HG03066 (cell line): ENCODE data around the gene HIF3A.

Source experiments
- ATAC-seq: cut with Tn5 transposase; IDR thresholded peaks from one replicate; pipeline ENCODE4 v1.9.1; 2021; ENCODE audit warnings: low read depth; ENCODE audit not compliant: unreplicated experiment

Gene HIF3A

GRCh38 chr19:46376241-46377153, 79.7 kb downstream of the HIF3A start:
- no peak for ATAC-seq

DNA sequence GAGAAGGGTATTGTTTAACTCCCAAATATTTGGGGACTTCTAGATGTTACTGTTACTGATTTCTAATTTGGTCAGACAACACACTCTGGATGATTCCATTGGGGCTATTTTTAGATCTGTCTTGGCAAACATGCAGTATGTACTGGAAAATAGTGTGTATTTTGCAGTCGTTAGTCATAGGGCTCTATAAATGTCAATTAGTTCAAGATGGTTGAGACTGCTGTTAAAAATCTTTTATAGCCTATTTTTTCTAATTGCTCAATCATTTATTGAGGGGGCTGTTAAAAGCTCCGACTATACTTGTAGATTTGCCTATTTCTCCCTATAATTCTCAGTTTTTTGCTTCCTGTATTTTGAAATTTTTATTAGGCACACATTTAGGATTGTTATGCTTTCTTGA, 81.4 kb downstream of the HIF3A start:
- no peak for ATAC-seq

DNA sequence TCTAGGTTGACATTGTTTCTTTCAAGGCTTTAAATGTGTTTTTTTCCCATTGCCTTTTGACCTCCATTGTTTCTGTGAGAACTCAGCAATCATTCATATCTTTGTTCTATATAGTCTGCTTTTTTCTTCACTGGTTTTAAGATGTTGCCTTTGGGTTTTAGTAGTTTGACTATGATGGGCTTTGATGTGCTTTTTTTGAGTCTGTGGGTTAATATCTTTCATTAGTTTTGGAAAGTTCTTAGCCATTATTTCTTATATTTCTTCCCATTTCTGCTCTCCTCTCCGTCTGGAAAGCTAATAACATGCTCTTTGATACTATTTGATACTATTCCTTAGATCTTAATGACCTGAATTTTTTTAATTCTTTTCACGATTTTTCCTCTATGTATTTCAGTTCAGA, 83.8 kb downstream of the HIF3A start:
- ATAC-seq = no peak

GRCh38 chr19:46381346-46381745, 84.5 kb downstream of the HIF3A start:
- ATAC-seq = no peak

DNA sequence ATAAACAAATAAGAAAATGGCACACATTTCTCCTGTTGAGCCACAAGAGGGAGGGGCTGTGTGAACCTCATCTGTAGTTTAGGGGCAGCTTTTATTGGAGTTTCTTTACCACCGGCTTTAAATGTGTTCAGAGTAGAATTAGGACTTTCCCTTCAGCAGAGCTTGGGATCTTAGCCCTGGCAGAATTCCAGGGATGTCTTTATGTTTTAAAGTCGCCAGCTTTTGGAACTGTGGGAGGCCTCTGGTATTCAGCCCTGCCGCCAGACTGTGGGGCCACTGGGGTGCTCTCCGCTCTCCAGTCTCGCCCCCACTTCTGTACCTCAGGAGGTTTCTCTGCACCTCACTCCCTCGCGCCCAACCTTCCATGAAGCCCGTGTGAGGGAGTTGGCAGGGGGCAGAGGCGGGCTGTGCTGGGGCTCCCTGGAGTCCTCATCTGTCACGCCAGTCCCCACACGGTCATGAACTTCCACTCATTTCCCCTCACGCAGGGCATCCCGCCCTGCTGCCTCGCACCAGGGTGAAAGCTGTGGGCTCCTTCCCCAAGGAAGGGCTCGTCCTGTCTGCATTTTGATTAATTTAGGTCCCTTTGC, 85.0 kb downstream of the HIF3A start:
- no peak for ATAC-seq

DNA sequence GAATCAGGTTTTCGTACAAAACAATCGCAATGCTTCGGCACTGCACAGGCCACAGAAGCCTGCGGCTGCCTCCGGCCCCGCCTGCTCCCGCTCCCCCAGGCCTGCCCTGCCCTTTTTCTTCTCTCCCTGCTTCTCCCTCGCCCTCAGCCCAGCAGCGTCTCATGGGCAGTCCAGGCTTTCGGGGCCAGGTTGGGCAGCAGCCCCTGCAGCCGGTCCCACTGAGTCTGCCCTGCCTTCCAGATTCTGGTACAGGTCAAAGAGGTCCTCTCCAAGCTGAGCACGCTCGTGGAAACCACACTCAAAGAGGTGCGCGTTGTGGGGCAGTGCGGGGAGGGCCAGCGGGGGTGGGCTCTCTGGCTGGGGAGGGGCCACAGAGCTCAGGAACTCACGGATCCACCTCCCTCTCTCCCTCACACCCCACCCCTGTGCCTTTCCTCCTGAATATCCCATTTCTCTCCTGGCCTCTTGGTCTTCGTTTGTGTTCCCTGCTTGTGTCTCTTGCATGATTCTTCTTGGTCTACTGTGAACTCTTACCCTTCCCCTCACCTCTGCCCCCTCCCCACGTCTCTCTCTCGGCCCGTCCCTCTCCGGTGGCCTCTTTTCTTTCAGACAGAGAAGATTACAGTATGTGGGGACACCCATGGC, 86.5 kb downstream of the HIF3A start:
- no peak for ATAC-seq

DNA sequence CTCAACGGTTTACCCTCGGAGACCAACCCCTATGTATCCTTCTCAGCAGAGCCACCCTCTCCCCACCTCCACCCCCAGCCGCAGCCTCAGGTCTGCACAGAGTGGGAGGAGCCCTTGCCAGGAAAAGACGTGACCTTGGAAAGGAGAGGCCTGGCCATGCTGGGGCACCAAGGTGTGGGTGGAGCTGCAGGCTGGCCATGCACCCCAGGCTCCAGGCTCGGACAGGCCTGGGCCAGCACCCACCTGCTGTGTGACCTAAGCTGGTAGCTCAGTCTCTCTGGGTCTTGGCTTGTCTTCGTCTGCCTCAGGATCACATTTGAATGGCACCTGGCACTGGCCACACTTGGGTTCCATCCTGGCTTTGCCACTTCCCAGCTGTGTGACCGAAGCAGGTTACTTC, 87.0 kb downstream of the HIF3A start:
- no peak for ATAC-seq

DNA sequence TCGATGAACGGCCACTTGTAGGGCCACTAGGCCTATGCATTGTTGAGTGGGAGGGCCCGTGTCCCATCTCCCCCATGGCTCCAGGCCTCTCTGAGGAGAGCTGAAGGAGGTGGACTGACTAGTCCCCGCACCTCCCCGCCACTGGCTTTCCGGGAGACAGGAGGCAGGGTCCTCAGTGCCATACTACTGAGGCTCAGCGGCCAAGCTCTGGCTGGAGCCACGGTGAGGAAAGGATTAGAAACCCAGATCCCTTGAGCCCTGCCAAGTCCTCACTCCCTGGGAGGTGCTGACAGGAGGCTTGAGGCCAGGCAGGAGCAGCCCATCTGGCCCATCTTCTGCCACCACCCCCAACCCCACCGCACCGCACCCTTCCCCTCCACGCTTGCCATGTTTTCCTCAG, 87.6 kb downstream of the HIF3A start:
- no peak for ATAC-seq

GRCh38 chr19:46385636-46386035, 88.8 kb downstream of the HIF3A start:
- no peak for ATAC-seq

DNA sequence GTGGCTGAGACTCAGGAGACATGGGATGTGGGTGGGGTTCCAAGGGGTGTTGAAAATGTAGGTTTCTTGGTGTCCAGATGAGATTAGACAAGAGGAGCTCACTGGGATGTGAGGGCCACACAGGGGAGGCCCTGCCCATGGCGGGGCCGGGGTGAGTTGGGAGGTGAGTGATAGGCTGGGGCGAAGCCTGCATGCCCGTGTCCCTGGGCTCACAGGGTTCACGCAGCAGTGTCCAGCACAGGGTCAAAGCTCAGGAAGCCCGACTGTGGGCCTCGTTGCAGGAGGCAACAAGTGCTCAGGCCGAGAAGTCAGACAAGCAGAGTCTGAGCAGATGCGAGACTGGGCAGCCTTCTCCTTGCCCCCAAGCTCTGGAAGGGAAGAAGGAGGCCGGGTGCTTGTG, 89.3 kb downstream of the HIF3A start:
- ATAC-seq = no peak

- no peak for ATAC-seq
Measured at GRCh38 chr19:46386996-46387712, 90.3 kb downstream of the HIF3A start.

GRCh38 chr19:46387713-46388130, 90.9 kb downstream of the HIF3A start:
- ATAC-seq = no peak

DNA sequence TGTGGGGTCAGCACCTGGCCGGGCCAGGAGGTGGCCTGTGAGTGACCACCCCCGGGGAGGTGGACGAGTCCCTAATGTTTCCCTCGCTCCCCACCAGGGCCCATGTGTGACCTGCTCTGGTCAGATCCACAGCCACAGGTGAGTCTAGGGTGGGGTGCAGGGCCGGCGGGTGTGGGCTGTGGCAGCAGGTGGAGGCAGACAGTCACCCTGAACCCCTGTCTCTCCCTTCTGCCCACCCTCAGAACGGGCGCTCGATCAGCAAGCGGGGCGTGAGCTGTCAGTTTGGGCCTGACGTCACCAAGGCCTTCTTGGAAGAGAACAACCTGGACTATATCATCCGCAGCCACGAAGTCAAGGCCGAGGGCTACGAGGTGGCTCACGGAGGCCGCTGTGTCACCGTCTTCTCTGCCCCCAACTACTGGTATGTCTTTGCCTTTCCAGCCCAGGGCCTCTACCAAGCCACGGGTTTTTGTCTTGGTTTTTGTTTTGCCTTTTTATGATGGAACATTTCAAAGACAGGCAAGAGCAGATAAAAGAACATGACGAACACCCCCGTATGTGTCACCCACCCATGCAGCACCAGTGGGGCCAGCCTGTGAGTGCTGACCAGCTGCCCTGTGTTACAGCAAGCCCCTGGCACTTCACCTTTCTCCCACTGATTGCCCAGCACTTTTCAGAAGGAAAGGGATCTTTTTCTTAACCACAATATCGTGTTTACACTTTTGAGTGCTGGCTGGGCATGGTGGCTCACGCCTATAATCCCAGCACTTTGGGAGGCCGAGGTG, 91.7 kb downstream of the HIF3A start:
- ATAC-seq = no peak

GRCh38 chr19:46390121-46390858, 93.4 kb downstream of the HIF3A start:
- no peak for ATAC-seq

GRCh38 chr19:46390866-46391265, 94.0 kb downstream of the HIF3A start:
- no peak for ATAC-seq

DNA sequence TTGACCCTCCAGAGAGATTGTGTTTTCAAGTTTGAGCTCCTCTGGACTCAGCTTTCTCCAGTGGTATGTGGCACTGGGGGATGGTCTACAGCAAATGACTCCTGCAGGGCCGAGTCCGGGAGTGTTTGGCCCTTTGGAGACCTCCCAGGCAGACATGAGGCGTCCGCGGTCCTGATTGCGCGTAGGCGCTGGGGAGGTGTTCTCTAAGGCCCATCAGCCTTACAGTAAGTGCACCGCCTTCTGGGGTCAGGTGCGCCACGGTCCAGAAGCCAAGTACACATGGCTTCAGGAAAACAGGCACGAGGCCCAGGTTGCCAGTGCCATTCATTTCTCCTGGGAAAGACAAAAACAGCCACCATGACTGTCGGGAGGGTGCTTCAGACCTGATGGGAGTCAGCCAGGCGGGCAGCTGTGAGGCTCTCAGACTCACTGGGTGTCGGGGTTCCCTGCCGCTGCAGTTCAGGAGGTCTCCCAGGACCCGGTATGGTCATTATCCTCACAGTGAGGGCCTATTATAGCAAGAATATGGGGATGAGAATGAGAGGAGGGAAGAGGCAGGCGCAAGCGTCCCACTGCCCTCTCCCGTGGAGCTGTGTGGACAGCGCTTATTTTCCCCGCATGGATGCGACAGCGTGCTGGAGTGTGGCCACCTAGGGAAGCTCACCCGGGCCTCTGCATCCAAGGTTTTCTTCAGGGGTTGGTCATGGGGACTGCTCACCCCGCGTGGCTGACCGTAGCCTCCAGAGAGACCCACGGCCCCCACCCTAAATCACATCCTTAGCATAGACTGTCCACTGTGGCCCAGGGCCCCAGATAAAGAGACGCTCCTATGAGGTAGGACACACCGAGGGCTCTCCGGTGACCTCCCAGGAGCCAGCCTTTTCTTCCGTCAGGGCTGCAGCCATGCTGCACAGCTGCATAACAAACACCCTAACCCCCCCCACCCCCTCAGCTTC, 94.7 kb downstream of the HIF3A start:
- no peak for ATAC-seq

DNA sequence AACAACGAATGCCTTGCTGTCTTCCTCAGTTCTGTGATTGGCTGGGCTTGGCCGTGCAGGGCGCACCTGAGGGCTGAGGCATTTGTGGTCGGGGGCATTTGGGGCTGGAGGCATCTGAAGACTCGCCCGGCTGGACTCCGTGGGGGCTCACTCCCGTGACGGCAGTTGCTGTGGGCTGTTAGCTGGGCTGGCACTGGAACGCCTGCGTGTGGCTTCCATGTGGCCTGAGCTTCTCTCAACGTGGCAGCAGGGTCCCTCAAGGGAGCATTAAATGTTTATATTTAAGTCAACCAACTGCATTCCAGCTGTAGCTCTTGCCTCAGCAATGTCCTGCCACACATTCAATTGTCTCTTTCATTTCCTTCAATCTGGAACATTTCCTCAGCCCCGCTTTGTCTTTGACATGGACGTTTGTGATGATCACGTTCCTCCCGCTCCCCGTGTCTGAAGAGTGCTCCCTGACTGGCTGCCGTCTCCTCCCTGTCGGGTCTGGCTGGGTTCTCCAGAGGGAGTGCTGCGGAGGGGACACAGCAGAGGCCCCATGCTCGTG, 95.5 kb downstream of the HIF3A start:
- ATAC-seq = no peak

DNA sequence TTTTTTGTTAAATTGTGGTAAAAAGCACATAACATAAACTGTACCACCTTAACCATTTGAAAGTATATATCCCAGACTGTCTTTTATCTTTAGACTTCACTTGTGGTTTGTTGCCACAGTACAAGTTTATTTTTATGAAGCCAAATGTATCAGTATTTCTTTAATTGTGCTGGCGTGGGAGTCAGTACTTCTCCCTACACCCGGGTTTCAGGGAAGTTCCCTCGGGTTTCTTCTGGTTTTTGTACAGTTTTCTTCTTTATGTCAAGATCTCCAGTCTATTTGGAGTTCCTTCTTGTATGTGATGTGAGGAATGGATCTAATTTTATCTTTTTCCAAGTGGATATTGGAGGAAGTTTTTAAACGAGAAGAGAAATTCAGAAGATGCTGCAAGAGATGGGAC, 96.0 kb downstream of the HIF3A start:
- ATAC-seq = no peak
